ENCODE data around the gene SLC6A9. TPM values are rescaled to one million over a fixed set of nuclear protein-coding genes. Genes with fewer than 3 reads are reported as not detected.

SLC6A9 gene
- total RNA-seq, 4 donors from 2014 or later, result 59.2 to 95.4 (median 84.5) TPM

DNA sequence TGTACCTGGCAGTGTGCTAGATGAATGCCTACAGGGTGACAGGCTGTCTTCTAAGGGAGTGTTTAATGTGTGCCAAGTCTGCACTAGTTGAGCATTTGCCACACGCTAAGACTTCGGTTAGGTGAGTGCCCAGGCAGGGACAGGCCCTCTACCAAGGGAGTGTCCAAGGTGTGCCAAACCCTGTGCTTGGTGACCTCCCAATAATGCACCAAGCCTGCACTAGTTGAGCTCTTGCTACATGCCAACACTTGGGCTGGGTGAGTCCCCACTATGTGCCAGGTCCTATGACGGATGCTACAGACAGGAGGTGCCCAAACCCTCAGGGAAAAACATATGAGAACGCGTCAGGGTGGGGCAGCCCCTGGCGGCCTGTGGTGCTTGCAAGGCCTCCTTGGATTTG lies 10.8 kb downstream of the SLC6A9 start:
- no peak overlapping the region for H3K4me3 ChIP-seq
- peak overlapping the region; percentile 77 for H3K27ac ChIP-seq
- H3K36me3 ChIP-seq, result peaks cover 8% of the 10 kb centered on the region
- H3K9me3 ChIP-seq, result no peaks in the 10 kb centered on the region
- WGBS, result 69% methylated on average over 6 of the region's 6 CpGs
- H3K4me1 ChIP-seq, result peaks cover 28% of the 10 kb centered on the region
- DNase-seq (ENCODE audit: low spot score in 2 of 2), result no peak
- H3K27me3 ChIP-seq, result no peaks in the 10 kb centered on the region
- TF ChIP-seq POLR2A (IDR thresholded peaks at IDR 0.05), result no peak
- no peak for TF ChIP-seq CTCF (IDR thresholded peaks at IDR 0.05)
- no peak for TF ChIP-seq EP300 (IDR thresholded peaks at IDR 0.05)
- TF ChIP-seq POLR2AphosphoS5 (IDR thresholded peaks at IDR 0.05), result no peak

DNA sequence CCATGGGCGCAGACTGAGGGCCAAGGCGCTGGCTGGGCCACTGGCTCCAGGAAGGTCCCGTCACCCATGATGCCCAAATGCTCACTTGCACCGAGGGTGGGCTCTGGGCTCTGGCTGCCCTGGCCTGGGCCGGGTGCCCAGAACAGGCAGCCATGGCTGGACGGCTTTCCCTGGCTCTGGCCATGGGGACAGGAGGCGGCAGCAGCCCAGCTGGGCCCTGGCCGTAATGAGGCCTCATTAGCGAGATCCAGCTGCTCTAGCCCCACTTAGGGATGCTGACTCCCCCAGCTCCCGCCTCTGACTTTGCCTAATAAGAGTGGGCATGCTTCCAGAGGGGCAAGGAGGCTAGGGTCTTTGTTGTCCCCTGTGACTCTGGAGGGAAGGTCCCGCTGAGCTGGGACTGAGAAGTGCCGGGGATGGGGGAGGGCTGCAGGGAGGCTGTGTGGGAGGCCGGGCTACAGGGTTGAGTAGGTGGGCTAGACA lies 11.8 kb downstream of the SLC6A9 start:
- H3K36me3 ChIP-seq, result peaks cover 8% of the 10 kb centered on the region
- no peak overlapping the region for H3K4me3 ChIP-seq
- H3K27me3 ChIP-seq, result no peaks in the 10 kb centered on the region
- peaks cover 34% of the 10 kb centered on the region for H3K4me1 ChIP-seq
- WGBS, result 94% methylated on average over 3 of the region's 13 CpGs
- no peaks in the 10 kb centered on the region for H3K9me3 ChIP-seq
- no peak overlapping the region for H3K27ac ChIP-seq
- no peak for DNase-seq (ENCODE audit: low spot score in 2 of 2)
- TF ChIP-seq POLR2A (IDR thresholded peaks at IDR 0.05), result no peak
- no peak for TF ChIP-seq POLR2AphosphoS5 (IDR thresholded peaks at IDR 0.05)
- TF ChIP-seq EP300 (IDR thresholded peaks at IDR 0.05), result no peak
- TF ChIP-seq CTCF (IDR thresholded peaks at IDR 0.05), result no peak

GRCh38 chr1:44016890-44017400 lies 14.3 kb downstream of the SLC6A9 start:
- Histone ChIP-seq H3K4me3 (no peak overlapping the region), H3K4me1 (peaks cover 42% of the 10 kb centered on the region), H3K36me3 (peaks cover 8% of the 10 kb centered on the region), H3K9me3 (no peaks in the 10 kb centered on the region), H3K27me3 (no peaks in the 10 kb centered on the region), H3K27ac (no peak overlapping the region)
- DNase-seq (ENCODE audit: low spot score in 2 of 2), result no peak
- 89% methylated on average over 20 of the region's 20 CpGs for WGBS
- TF ChIP-seq CTCF (IDR thresholded peaks at IDR 0.05), result no peak
- no peak for TF ChIP-seq EP300 (IDR thresholded peaks at IDR 0.05)
- TF ChIP-seq POLR2AphosphoS5 (IDR thresholded peaks at IDR 0.05), result no peak
- no peak for TF ChIP-seq POLR2A (IDR thresholded peaks at IDR 0.05)

- H3K36me3 ChIP-seq, result peaks cover 8% of the 10 kb centered on the region
- WGBS, result 86% methylated on average over 15 of the region's 20 CpGs
Measured at GRCh38 chr1:44016041-44016889, 15.0 kb downstream of the SLC6A9 start.

More at GRCh38 chr1:44016041-44016889, 15.0 kb downstream of the SLC6A9 start:
- TF ChIP-seq POLR2A (IDR thresholded peaks at IDR 0.05) (no peak), POLR2AphosphoS5 (IDR thresholded peaks at IDR 0.05) (no peak), CTCF (IDR thresholded peaks at IDR 0.05) (no peak), EP300 (IDR thresholded peaks at IDR 0.05) (no peak)
- Histone ChIP-seq H3K27me3 (no peaks in the 10 kb centered on the region), H3K9me3 (no peaks in the 10 kb centered on the region), H3K27ac (no peak overlapping the region), H3K4me1 (peaks cover 42% of the 10 kb centered on the region), H3K4me3 (no peak overlapping the region)
- no peak for DNase-seq (ENCODE audit: low spot score in 2 of 2)

All from suprapubic skin (tissue), 4 donors.